ENCODE measurements around the gene MAN2A1.

DNA sequence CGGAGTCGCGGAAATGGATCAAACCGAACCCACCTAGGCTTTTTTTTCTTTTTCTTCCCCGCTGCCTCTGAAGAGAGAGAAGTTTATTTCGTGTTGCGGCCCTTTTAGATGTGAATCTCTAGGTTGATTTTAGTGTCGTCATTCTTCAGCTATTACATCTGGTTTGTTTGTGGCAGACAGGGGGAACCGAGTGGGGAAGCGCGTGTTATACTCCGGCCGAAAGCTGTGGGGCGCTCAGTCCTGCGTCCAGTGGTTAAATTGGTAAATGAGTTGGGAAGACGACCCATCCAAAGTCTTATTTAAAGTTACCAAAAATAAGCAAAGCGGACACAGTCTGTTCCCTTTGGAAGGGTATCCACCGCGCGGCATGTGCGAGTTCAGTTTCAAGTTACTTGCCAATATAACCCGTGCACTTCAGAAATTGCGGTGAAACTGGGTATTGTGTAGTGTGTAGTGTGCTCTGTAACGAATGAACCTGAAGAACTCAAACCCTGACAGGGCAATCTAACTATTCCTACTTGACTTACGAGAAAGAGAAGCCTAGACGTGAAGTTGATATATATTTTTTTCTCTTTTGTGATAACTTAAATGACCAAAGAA is 1.3 kb downstream of the MAN2A1 start:
- TF ChIP-seq POLR2A (IDR thresholded peaks at IDR 0.05; ENCODE audit: low read length) (no peak), HEYL (CRISPR knock-in tag; IDR thresholded peaks at IDR 0.05) (no peak), NR3C1 (IDR thresholded peaks at IDR 0.05) (no peak), CTCF (IDR thresholded peaks at IDR 0.05) (peak; percentile 57), REST (IDR thresholded peaks at IDR 0.05) (no peak), MAFK (IDR thresholded peaks at IDR 0.05; ENCODE audit: partially characterized antibody) (no peak), BCL3 (IDR thresholded peaks at IDR 0.05) (no peak), MAX (IDR thresholded peaks at IDR 0.05) (0 out of 2 replicates have a peak, but pooled peaks have one; percentile 38), EHMT2 (IDR thresholded peaks at IDR 0.05; ENCODE audit: low read depth) (no peak), MYC (IDR thresholded peaks at IDR 0.05; ENCODE audit: borderline replicate concordance, low read length) (no peak), NFE2L2 (conservative IDR thresholded peaks at IDR 0.05; ENCODE audit: low read length) (no peak), RNF2 (IDR thresholded peaks at IDR 0.05; ENCODE audit: borderline replicate concordance, low read depth) (no peak)
